Osteocyte (in vitro differentiated cells): ENCODE results near the gene ZBTB40. TPM values are rescaled to one million over a fixed set of nuclear protein-coding genes. Genes with fewer than 3 reads are reported as not detected.

Experiments used
- DNase-seq: peaks from one replicate; pipeline ENCODE4 v3.0.0; 2021; ENCODE audit warnings: mixed read lengths; ENCODE audit not compliant: unreplicated experiment; ENCODE audit errors: extremely low spot score
- H3K27ac Mint-ChIP-seq: one replicate; pipeline ENCODE4 v1.8.0; 2021; ENCODE audit warnings: mild to moderate bottlenecking, mixed read lengths; ENCODE audit not compliant: unreplicated experiment
- H3K27me3 Mint-ChIP-seq: one replicate; pipeline ENCODE4 v1.8.0; 2021; ENCODE audit warnings: mixed read lengths; ENCODE audit not compliant: unreplicated experiment
- H3K36me3 Mint-ChIP-seq: one replicate; pipeline ENCODE4 v1.8.0; 2021; ENCODE audit warnings: mixed read lengths; ENCODE audit not compliant: unreplicated experiment
- H3K4me1 Mint-ChIP-seq: one replicate; pipeline ENCODE4 v1.8.0; 2021; ENCODE audit warnings: mixed read lengths; ENCODE audit not compliant: unreplicated experiment
- H3K4me3 Mint-ChIP-seq: one replicate; pipeline ENCODE4 v1.8.0; 2021; ENCODE audit warnings: mild to moderate bottlenecking, moderate library complexity, mixed read lengths; ENCODE audit not compliant: unreplicated experiment
- H3K9me3 Mint-ChIP-seq: one replicate; pipeline ENCODE4 v1.8.0; 2021; ENCODE audit warnings: mixed read lengths; ENCODE audit not compliant: unreplicated experiment
- total RNA-seq: library from RNA; stranded (reverse); gene quantifications from 2 replicates; pipeline ENCODE4 v1.2.1, GENCODE V29; 2021
- TF ChIP-seq, protein P1 (sequence below): fragments of 200-600 bp; sonication (generic); IDR thresholded peaks from 2 replicates; pipeline ENCODE4 v1.5.0; 2021; ENCODE audit warnings: antibody characterized with exemption, mild to moderate bottlenecking, moderate library complexity

Gene ZBTB40
- total RNA-seq, 1 donor from 2014 or later: 23.6 TPM

DNA sequence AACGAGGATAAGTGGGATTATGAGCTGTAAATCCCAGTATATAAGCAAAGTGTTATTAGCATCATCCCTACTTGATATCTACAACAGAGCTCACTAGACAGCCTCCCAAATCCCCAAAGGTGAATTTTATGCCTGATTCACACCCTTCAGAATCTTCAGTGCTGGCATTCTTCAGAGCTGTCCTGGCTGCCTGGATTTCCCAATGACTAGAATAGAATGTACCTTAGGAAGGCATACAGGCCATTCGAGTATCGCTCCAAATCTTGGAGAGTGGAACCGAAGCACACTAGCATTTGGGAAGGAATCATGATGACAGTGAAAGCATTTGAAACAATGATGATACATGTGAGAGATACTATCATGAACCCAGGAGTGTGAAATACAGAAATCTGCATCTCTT lies 22.3 kb downstream of the ZBTB40 start:
- Mint-ChIP-seq H3K4me1 (peaks cover 25% of the 10 kb centered on the region), H3K27ac (no peak overlapping the region), H3K36me3 (peaks cover 2% of the 10 kb centered on the region)

DNA sequence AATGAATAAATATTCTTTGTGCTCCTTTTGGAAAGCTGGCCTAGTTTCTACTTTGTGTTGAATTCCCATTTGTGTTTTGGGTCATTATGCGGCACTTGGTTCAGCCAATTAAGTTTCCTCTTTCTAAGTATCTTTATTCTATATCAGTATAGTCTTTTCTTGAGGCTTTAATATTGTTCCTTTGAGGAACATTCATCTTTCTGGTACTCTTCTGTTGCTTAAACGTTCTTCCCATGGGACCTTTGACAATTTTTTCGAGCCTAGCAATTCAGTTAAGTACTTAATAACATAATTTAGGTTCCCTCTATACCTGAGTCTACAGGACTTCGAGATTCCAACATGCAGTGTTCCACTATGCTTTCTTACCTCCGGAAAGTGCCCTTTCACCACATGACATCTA lies 24.9 kb downstream of the ZBTB40 start:
- TF ChIP-seq, protein P1, sequence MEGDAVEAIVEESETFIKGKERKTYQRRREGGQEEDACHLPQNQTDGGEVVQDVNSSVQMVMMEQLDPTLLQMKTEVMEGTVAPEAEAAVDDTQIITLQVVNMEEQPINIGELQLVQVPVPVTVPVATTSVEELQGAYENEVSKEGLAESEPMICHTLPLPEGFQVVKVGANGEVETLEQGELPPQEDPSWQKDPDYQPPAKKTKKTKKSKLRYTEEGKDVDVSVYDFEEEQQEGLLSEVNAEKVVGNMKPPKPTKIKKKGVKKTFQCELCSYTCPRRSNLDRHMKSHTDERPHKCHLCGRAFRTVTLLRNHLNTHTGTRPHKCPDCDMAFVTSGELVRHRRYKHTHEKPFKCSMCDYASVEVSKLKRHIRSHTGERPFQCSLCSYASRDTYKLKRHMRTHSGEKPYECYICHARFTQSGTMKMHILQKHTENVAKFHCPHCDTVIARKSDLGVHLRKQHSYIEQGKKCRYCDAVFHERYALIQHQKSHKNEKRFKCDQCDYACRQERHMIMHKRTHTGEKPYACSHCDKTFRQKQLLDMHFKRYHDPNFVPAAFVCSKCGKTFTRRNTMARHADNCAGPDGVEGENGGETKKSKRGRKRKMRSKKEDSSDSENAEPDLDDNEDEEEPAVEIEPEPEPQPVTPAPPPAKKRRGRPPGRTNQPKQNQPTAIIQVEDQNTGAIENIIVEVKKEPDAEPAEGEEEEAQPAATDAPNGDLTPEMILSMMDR: no peak
- Mint-ChIP-seq H3K27me3 (no peaks in the 10 kb centered on the region), H3K4me1 (peaks cover 14% of the 10 kb centered on the region), H3K4me3 (no peak overlapping the region), H3K27ac (no peak overlapping the region), H3K36me3 (peaks cover 7% of the 10 kb centered on the region), H3K9me3 (peaks cover 11% of the 10 kb centered on the region)
- DNase-seq: no peak

More for the DNA sequence above, 22.3 kb downstream of the ZBTB40 start:
- no peak for DNase-seq
- Mint-ChIP-seq H3K27me3 (no peaks in the 10 kb centered on the region), H3K4me3 (no peak overlapping the region), H3K9me3 (peaks cover 1% of the 10 kb centered on the region)
- TF ChIP-seq, protein P1: no peak

GRCh38 chr1:22483121-22483520 lies 31.5 kb downstream of the ZBTB40 start:
- TF ChIP-seq, protein P1: no peak
- Mint-ChIP-seq H3K27ac (no peak overlapping the region), H3K4me3 (no peak overlapping the region), H3K36me3 (peaks cover 17% of the 10 kb centered on the region), H3K4me1 (no peaks in the 10 kb centered on the region), H3K9me3 (peaks cover 28% of the 10 kb centered on the region), H3K27me3 (no peaks in the 10 kb centered on the region)
- DNase-seq: no peak

GRCh38 chr1:22484706-22485345 lies 33.2 kb downstream of the ZBTB40 start:
- Mint-ChIP-seq H3K27ac (no peak overlapping the region), H3K9me3 (peaks cover 18% of the 10 kb centered on the region), H3K4me3 (no peak overlapping the region), H3K27me3 (no peaks in the 10 kb centered on the region), H3K36me3 (peaks cover 14% of the 10 kb centered on the region), H3K4me1 (no peaks in the 10 kb centered on the region)
- no peak for DNase-seq
- TF ChIP-seq, protein P1: no peak

DNA sequence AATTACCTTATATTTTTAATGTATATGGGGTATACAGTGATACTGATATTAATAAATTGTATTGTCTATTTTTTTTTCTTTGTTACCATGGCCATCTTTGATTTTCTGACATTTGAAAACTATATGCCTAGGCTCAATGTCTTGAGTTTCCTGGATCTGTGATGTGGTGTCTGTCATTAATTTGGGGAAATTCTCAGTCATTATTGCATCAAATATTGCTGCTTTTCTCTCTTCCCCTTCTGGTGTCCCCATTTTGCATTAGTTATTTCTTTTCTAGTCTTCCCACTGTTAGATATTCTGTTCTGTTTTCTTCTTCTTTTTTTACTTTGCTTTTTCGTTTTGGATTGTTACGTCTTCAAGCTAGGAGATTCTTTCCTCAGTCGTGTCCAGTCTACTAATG lies 33.8 kb downstream of the ZBTB40 start:
- no peak overlapping the region for H3K27ac Mint-ChIP-seq
- no peak for DNase-seq
- H3K36me3 Mint-ChIP-seq: peaks cover 15% of the 10 kb centered on the region
- peaks cover 17% of the 10 kb centered on the region for H3K9me3 Mint-ChIP-seq
- no peak overlapping the region for H3K4me3 Mint-ChIP-seq
- peaks cover 3% of the 10 kb centered on the region for H3K4me1 Mint-ChIP-seq
- TF ChIP-seq, protein P1: no peak
- no peaks in the 10 kb centered on the region for H3K27me3 Mint-ChIP-seq
